ENCODE data around the gene MPDU1. TPM values are rescaled to one million over a fixed set of nuclear protein-coding genes. Genes with fewer than 3 reads are reported as not detected.

Gene MPDU1
- total RNA-seq, 1 experiment from 2014 or later = 71.0 TPM

GRCh38 chr17:7538891-7539545 lies 44.6 kb upstream of the MPDU1 start:
- H3K27me3 ChIP-seq (ENCODE audit: low read length) = no peaks in the 10 kb centered on the region
- no peak for ATAC-seq
- no peaks in the 10 kb centered on the region for H3K79me2 ChIP-seq (ENCODE audit: low read length)
- H3K9me2 ChIP-seq (replicated peaks; ENCODE audit: low read length) = no peaks in the 10 kb centered on the region
- H2AFZ ChIP-seq (ENCODE audit: low read length) = no peak overlapping the region
- H3K36me3 ChIP-seq (ENCODE audit: low read depth, low read length) = no peaks in the 10 kb centered on the region
- H3K9me3 ChIP-seq (ENCODE audit: low read length) = no peaks in the 10 kb centered on the region
- H3K4me2 ChIP-seq (ENCODE audit: low read length) = no peak overlapping the region
- no peak for TF ChIP-seq EZH2 (IDR thresholded peaks at IDR 0.05; ENCODE audit: low read length, unreplicated experiment)
- TF ChIP-seq CTCF (conservative IDR thresholded peaks at IDR 0.05; ENCODE audit: low read depth, low read length) = no peak
- no peak for TF ChIP-seq EZH2phosphoT487 (IDR thresholded peaks at IDR 0.05; ENCODE audit: borderline replicate concordance, low read length)
- no peak overlapping the region for H3K4me3 ChIP-seq (ENCODE audit: low read length)
- ChIA-PET POLR2A (ENCODE audit: unreplicated experiment) (no interaction called here), CTCF (interaction anchor here (0.6 kb wide), 1 partner anchor 17 kb away, joined by 8 read pairs; no protein-coding TSS in a partner anchor)
- no peak overlapping the region for H3K9ac ChIP-seq (ENCODE audit: low read length)
- no peaks in the 10 kb centered on the region for H3F3A ChIP-seq (ENCODE audit: low read length, unreplicated experiment)
- intact Hi-C loops (cut with micrococcal nuclease) = no loop called here
- no peak for DNase-seq
- no peaks in the 10 kb centered on the region for H4K20me1 ChIP-seq (ENCODE audit: low read length)
- H3K4me1 ChIP-seq (ENCODE audit: insufficient read depth, low read length) = no peaks in the 10 kb centered on the region
- BruUV-seq (replicated peaks) = no TSS peak
- no peak overlapping the region for H3K27ac ChIP-seq (ENCODE audit: low read length)

- no peak for ATAC-seq
Observed at GRCh38 chr17:7541074-7541621, 42.5 kb upstream of the MPDU1 start.

More at GRCh38 chr17:7541074-7541621, 42.5 kb upstream of the MPDU1 start:
- no peak overlapping the region for H3K4me3 ChIP-seq (ENCODE audit: low read length)
- H3K9me3 ChIP-seq (ENCODE audit: low read length) = no peaks in the 10 kb centered on the region
- no peaks in the 10 kb centered on the region for H3K36me3 ChIP-seq (ENCODE audit: low read depth, low read length)
- no peaks in the 10 kb centered on the region for H3K27me3 ChIP-seq (ENCODE audit: low read length)
- H3K4me1 ChIP-seq (ENCODE audit: insufficient read depth, low read length) = no peaks in the 10 kb centered on the region
- no peak overlapping the region for H3K9ac ChIP-seq (ENCODE audit: low read length)
- DNase-seq = no peak
- H3F3A ChIP-seq (ENCODE audit: low read length, unreplicated experiment) = no peaks in the 10 kb centered on the region
- H4K20me1 ChIP-seq (ENCODE audit: low read length) = no peaks in the 10 kb centered on the region
- CTCF ChIA-PET = no interaction called here
- POLR2A ChIA-PET (ENCODE audit: unreplicated experiment) = no interaction called here
- no peak overlapping the region for H3K4me2 ChIP-seq (ENCODE audit: low read length)
- BruUV-seq (replicated peaks) = no TSS peak
- no peaks in the 10 kb centered on the region for H3K79me2 ChIP-seq (ENCODE audit: low read length)
- H3K9me2 ChIP-seq (replicated peaks; ENCODE audit: low read length) = no peaks in the 10 kb centered on the region
- no peak overlapping the region for H3K27ac ChIP-seq (ENCODE audit: low read length)
- intact Hi-C loops (cut with micrococcal nuclease) = no loop called here
- H2AFZ ChIP-seq (ENCODE audit: low read length) = no peak overlapping the region
- no peak for TF ChIP-seq CTCF (conservative IDR thresholded peaks at IDR 0.05; ENCODE audit: low read depth, low read length)
- no peak for TF ChIP-seq EZH2phosphoT487 (IDR thresholded peaks at IDR 0.05; ENCODE audit: borderline replicate concordance, low read length)
- no peak for TF ChIP-seq EZH2 (IDR thresholded peaks at IDR 0.05; ENCODE audit: low read length, unreplicated experiment)
